K562 (cell line): Measurements from ENCODE around the gene DRC3.

ENCODE experiments used
- CREM ChIP-seq: IDR thresholded peaks from 2 replicates; pipeline ENCODE4 v1.6.1; 2014; ENCODE audit warnings: antibody characterized with exemption, low read depth
- CTCF ChIP-seq, 3 experiments: IDR thresholded peaks in 2 of 3; conservative IDR thresholded peaks in 1 of 3; 2 replicates each; pipeline ENCODE4 v1.5.1; 2011 to 2012; ENCODE audit warnings: low read length in 3 of 3, mild to moderate bottlenecking in 3 of 3, control low read depth in 2 of 3, improper control_type of control experiment in 1 of 3, inconsistent platforms in 1 of 3, low read depth in 1 of 3, mixed read lengths in 1 of 3, moderate library complexity in 1 of 3; ENCODE audit not compliant: insufficient read depth in 2 of 3
- ETV6 ChIP-seq, 3 experiments: fragments of 150-350 bp in 1 of 3; sonication (generic) in 1 of 3; formaldehyde crosslinking in 1 of 3; IDR thresholded peaks; 2 replicates each; pipeline versions ENCODE4 v1.6.1 to v1.8.0; 2014 to 2022; ENCODE audit warnings: borderline replicate concordance in 2 of 3, low read depth in 2 of 3, antibody characterized with exemption in 1 of 3, low read length in 1 of 3, mild to moderate bottlenecking in 1 of 3, missing genetic modification reagents in 1 of 3
- FOS ChIP-seq: IDR thresholded peaks from 3 replicates; pipeline ENCODE4 v1.6.1; 2011; ENCODE audit not compliant: insufficient read length; ENCODE audit errors: extremely low read depth
- MAX ChIP-seq: sonication (generic); formaldehyde crosslinking; IDR thresholded peaks from 2 replicates; pipeline ENCODE4 v1.9.0; 2022; ENCODE audit warnings: mild to moderate bottlenecking, missing genetic modification reagents
- NEUROD1 ChIP-seq: fragments of 150-350 bp; IDR thresholded peaks from 2 replicates; pipeline ENCODE4 v1.6.1; 2014; ENCODE audit warnings: borderline replicate concordance, low read length, low read depth; ENCODE audit not compliant: partially characterized antibody
- POLR2A ChIP-seq: fragments of 450-650 bp; conservative IDR thresholded peaks from 2 replicates; pipeline ENCODE4 v1.6.1; 2016
- POLR2AphosphoS5 ChIP-seq: IDR thresholded peaks from 2 replicates; pipeline ENCODE4 v1.6.1; 2011; ENCODE audit warnings: mild to moderate bottlenecking, low read depth, low read length, moderate library complexity; ENCODE audit not compliant: control insufficient read depth, insufficient read depth
- POLR2H ChIP-seq: IDR thresholded peaks from 2 replicates; pipeline ENCODE4 v1.6.1; 2016; ENCODE audit warnings: missing genetic modification characterization, low read depth, mild to moderate bottlenecking, control low read depth, missing compliant biosample characterization, moderate library complexity
- SIN3A ChIP-seq, 2 experiments: fragments of 150-350 bp in 1 of 2; IDR thresholded peaks; 2 replicates each; pipeline ENCODE4 v1.6.1; 2011 to 2016; ENCODE audit warnings: borderline replicate concordance in 2 of 2, low read depth in 2 of 2, low read length in 2 of 2, mild to moderate bottlenecking in 2 of 2, moderate library complexity in 2 of 2; ENCODE audit not compliant: control insufficient read depth in 1 of 2
- USF2 ChIP-seq: sonication (generic); formaldehyde crosslinking; IDR thresholded peaks from 2 replicates; pipeline ENCODE4 v1.5.0; 2020; ENCODE audit warnings: missing genetic modification reagents

GRCh38 chr17:18027280-18027679 lies 54.6 kb downstream of the DRC3 start:
- no peak for TF ChIP-seq CTCF (IDR thresholded peaks at IDR 0.05 in 2 of 3, conservative IDR thresholded peaks at IDR 0.05 in 1 of 3; ENCODE audit: insufficient read depth in 2 of 3, low read depth in 1 of 3, low read length in 3 of 3)
- no peak for TF ChIP-seq POLR2AphosphoS5
- no peak for TF ChIP-seq NEUROD1
- TF ChIP-seq CREM, result no peak
- no peak for TF ChIP-seq USF2
- no peak for TF ChIP-seq ETV6 (IDR thresholded peaks at IDR 0.05; ENCODE audit: borderline replicate concordance in 1 of 2, low read depth in 2 of 2, low read length in 1 of 2)
- no peak for TF ChIP-seq ETV6 (CRISPR knock-in tag; IDR thresholded peaks at IDR 0.05; ENCODE audit: borderline replicate concordance)
- TF ChIP-seq MAX (CRISPR knock-in tag), result no peak
- no peak for TF ChIP-seq POLR2A
- no peak for TF ChIP-seq SIN3A (IDR thresholded peaks at IDR 0.05; ENCODE audit: borderline replicate concordance in 2 of 2, control insufficient read depth in 1 of 2, low read depth in 2 of 2, low read length in 2 of 2)
- no peak for TF ChIP-seq FOS
- no peak for TF ChIP-seq POLR2H (tag)
